Liver (tissue), 9 donors: ENCODE data around the gene CASP10. TPM values are rescaled to one million over a fixed set of nuclear protein-coding genes. Genes with fewer than 3 reads are reported as not detected.

Source experiments
- DNase-seq: peaks from one replicate; pipeline ENCODE4 v3.0.0-alpha.2; 2017; ENCODE audit warnings: low spot score
- H3K27ac ChIP-seq, 2 donors: one replicate each; pipeline ENCODE4 v1.7.0; 2013; ENCODE audit warnings: inconsistent platforms in 2 of 2, low read length in 2 of 2, control low read depth in 1 of 2, low read depth in 1 of 2, mild to moderate bottlenecking in 1 of 2
- H3K27me3 ChIP-seq, 4 donors: one replicate each; pipeline versions ENCODE4 v1.6.1 to v1.7.0; 2013; ENCODE audit warnings: low read length in 3 of 4, inconsistent platforms in 1 of 4, mild to moderate bottlenecking in 1 of 4, moderate library complexity in 1 of 4; ENCODE audit not compliant: control insufficient read depth in 4 of 4, insufficient read depth in 4 of 4
- H3K36me3 ChIP-seq, 4 donors: one replicate each; pipeline versions ENCODE4 v1.6.1 to v1.7.0; 2013; ENCODE audit warnings: low read length in 3 of 4, mild to moderate bottlenecking in 3 of 4, low read depth in 1 of 4, moderate library complexity in 1 of 4; ENCODE audit not compliant: control insufficient read depth in 4 of 4, insufficient read depth in 3 of 4
- H3K4me1 ChIP-seq, 4 donors: one replicate each; pipeline versions ENCODE4 v1.6.1 to v1.7.0; 2013; ENCODE audit warnings: low read length in 3 of 4, mild to moderate bottlenecking in 3 of 4, moderate library complexity in 1 of 4; ENCODE audit not compliant: control insufficient read depth in 4 of 4, insufficient read depth in 4 of 4
- H3K4me3 ChIP-seq, 3 donors: one replicate each; pipeline versions ENCODE4 v1.6.1 to v1.7.0; 2013; ENCODE audit warnings: low read length in 3 of 3, control low read depth in 1 of 3, low read depth in 1 of 3, mild to moderate bottlenecking in 1 of 3
- H3K9ac ChIP-seq, 2 donors: one replicate each; pipeline ENCODE4 v1.7.0; 2013; ENCODE audit warnings: low read length in 2 of 2, mild to moderate bottlenecking in 2 of 2, moderate library complexity in 2 of 2, control low read depth in 1 of 2, low read depth in 1 of 2
- H3K9me3 ChIP-seq, 4 donors: one replicate each; pipeline versions ENCODE4 v1.6.1 to v1.7.0; 2013; ENCODE audit warnings: low read length in 3 of 4; ENCODE audit not compliant: control insufficient read depth in 4 of 4
- ATF3 ChIP-seq: IDR thresholded peaks from 2 replicates; pipeline ENCODE4 v1.6.1; 2016; ENCODE audit warnings: antibody characterized with exemption
- CTCF ChIP-seq: fragments of 150-350 bp; IDR thresholded peaks from 2 replicates; pipeline ENCODE4 v1.5.1; 2017; ENCODE audit warnings: improper control_type of control experiment, low read depth, low read length; ENCODE audit not compliant: missing input control
- EGR1 ChIP-seq, 2 donors: IDR thresholded peaks; 2 replicates each; pipeline ENCODE4 v1.6.1; 2016 to 2018; ENCODE audit warnings: antibody characterized with exemption in 2 of 2, low read depth in 2 of 2
- FOXA1 ChIP-seq: IDR thresholded peaks from 2 replicates; pipeline ENCODE4 v1.6.1; 2016; ENCODE audit warnings: antibody characterized with exemption
- FOXA2 ChIP-seq: IDR thresholded peaks from 2 replicates; pipeline ENCODE4 v1.6.1; 2016; ENCODE audit warnings: antibody characterized with exemption
- GABPA ChIP-seq, 2 donors: IDR thresholded peaks in 1 of 2; conservative IDR thresholded peaks in 1 of 2; 2 replicates each; pipeline ENCODE4 v1.6.1; 2016; ENCODE audit warnings: antibody characterized with exemption in 2 of 2, mild to moderate bottlenecking in 1 of 2, moderate library complexity in 1 of 2
- HNF4A ChIP-seq, 2 donors: conservative IDR thresholded peaks; 2 replicates each; pipeline ENCODE4 v1.6.1; 2016; ENCODE audit warnings: antibody characterized with exemption in 2 of 2, mild to moderate bottlenecking in 2 of 2
- HNF4G ChIP-seq: IDR thresholded peaks from 2 replicates; pipeline ENCODE4 v1.6.1; 2016; ENCODE audit warnings: antibody characterized with exemption
- JUND ChIP-seq, 2 donors: IDR thresholded peaks; 2 replicates each; pipeline ENCODE4 v1.6.1; 2016; ENCODE audit warnings: antibody characterized with exemption in 2 of 2
- MAX ChIP-seq: IDR thresholded peaks from 2 replicates; pipeline ENCODE4 v1.6.1; 2016; ENCODE audit warnings: antibody characterized with exemption
- NR2F2 ChIP-seq: IDR thresholded peaks from 2 replicates; pipeline ENCODE4 v1.6.1; 2016; ENCODE audit warnings: antibody characterized with exemption
- RAD21 ChIP-seq, 2 donors: IDR thresholded peaks; 2 replicates each; pipeline ENCODE4 v1.6.1; 2016; ENCODE audit warnings: antibody characterized with exemption in 2 of 2, mild to moderate bottlenecking in 2 of 2
- REST ChIP-seq: IDR thresholded peaks from 2 replicates; pipeline ENCODE4 v1.6.1; 2016; ENCODE audit warnings: antibody characterized with exemption, mild to moderate bottlenecking
- SP1 ChIP-seq: IDR thresholded peaks from 2 replicates; pipeline ENCODE4 v1.6.1; 2018; ENCODE audit warnings: antibody characterized with exemption, mild to moderate bottlenecking
- TAF1 ChIP-seq: conservative IDR thresholded peaks from 2 replicates; pipeline ENCODE4 v1.6.1; 2016; ENCODE audit warnings: antibody characterized with exemption, mild to moderate bottlenecking
- YY1 ChIP-seq: IDR thresholded peaks from 2 replicates; pipeline ENCODE4 v1.6.1; 2016; ENCODE audit warnings: antibody characterized with exemption, mild to moderate bottlenecking
- ZBTB33 ChIP-seq: IDR thresholded peaks from 2 replicates; pipeline ENCODE4 v1.6.1; 2016; ENCODE audit warnings: antibody characterized with exemption
- WGBS: extraction: QIAGEN DNeasy Blood & Tissue Kit; methylation state at CpG from one replicate; pipeline ENCODE4 v1.1.7; 2013; 5-methylcytosine and 5-hydroxymethylcytosine counted together
- polyA plus RNA-seq, 2 donors: library from polyadenylated mRNA; stranded (reverse) in 1 of 2; unstranded in 1 of 2; fragments of 200-250 nt in 1 of 2; fragments of >200 nt in 1 of 2; fragmentation: Nextera tagmentation in 1 of 2; extraction: Ambion mirVana in 1 of 2; gene quantifications; one replicate each; pipeline versions ENCODE4 v1.2.1 to v1.2.3, GENCODE V29; 2013 to 2015
- total RNA-seq, 2 donors: library from RNA; depleted of rRNA; stranded (reverse); fragments of >200 nt; gene quantifications; one replicate each; pipeline ENCODE4 v1.2.3, GENCODE V29; 2014
- donor health status: healthy.
- donor health status: healthy.
- donor health status: healthy.
- donor health status: healthy.
- donor health status: healthy.

Gene CASP10
- total and polyA plus RNA-seq, 4 donors: 2.2 to 13.6 (median 5.6) TPM

GRCh38 chr2:201234663-201235135 lies 51.8 kb downstream of the CASP10 start:
- TF ChIP-seq JUND (IDR thresholded peaks at IDR 0.05) (no peak), FOXA1 (no peak), HNF4A (conservative IDR thresholded peaks at IDR 0.05) (no peak), EGR1 (IDR thresholded peaks at IDR 0.05; ENCODE audit: low read depth in 2 of 2) (no peak), TAF1 (no peak), ZBTB33 (no peak), NR2F2 (no peak), CTCF (no peak), HNF4G (no peak), FOXA2 (no peak), SP1 (no peak), ATF3 (no peak), YY1 (no peak), GABPA (IDR thresholded peaks at IDR 0.05 in 1 of 2, conservative IDR thresholded peaks at IDR 0.05 in 1 of 2) (no peak), REST (no peak), MAX (no peak), RAD21 (IDR thresholded peaks at IDR 0.05) (no peak)
- Histone ChIP-seq H3K36me3 (no peaks in the 10 kb centered on the region), H3K4me1 (peaks cover 6 to 30% (median 24%) of the 10 kb centered on the region in 4 donors), H3K9me3 (no peaks in the 10 kb centered on the region), H3K4me3 (peak overlapping the region in 1 of 3 donors; percentile 61), H3K27me3 (no peaks in the 10 kb centered on the region), H3K27ac (no peak overlapping the region), H3K9ac (no peak overlapping the region)
- 61% methylated on average over 3 of the region's 3 CpGs for WGBS
- DNase-seq: no peak
